ENCODE measurements around the gene FLRT1.

DNA sequence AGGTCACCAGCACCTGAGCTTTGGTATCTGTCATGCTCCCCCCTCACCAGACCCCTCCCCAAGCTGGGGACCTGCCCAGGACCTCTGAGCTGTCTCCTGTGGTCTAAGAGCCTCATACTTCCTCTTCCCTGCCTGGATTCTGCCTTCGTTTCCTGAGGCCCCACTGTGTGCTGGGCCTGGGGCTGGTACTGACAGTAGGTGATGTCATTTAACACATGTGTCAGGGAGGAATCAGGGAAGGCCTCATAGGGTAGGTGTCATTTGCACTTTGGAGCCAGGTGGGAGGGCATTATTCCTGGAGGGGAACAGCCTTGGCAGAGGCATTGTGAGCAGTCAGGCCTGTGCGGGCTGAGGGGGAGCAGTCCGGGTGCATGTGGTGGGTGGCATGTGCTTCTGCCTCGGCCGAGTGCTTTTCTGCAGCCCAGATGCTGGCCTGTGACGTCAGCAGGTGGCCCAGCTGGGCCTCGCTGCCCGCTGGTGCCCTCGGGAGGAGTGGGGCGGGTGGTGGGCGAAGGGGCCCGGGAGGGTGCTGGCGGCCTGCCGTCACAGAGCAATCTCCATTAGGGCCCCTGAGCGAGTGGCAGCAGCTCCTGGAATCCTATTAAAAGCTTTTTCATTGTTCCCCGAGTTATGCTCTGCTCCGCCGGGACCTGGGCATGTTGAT is 9.1 kb downstream of the FLRT1 start:
- TF ChIP-seq, protein P1, sequence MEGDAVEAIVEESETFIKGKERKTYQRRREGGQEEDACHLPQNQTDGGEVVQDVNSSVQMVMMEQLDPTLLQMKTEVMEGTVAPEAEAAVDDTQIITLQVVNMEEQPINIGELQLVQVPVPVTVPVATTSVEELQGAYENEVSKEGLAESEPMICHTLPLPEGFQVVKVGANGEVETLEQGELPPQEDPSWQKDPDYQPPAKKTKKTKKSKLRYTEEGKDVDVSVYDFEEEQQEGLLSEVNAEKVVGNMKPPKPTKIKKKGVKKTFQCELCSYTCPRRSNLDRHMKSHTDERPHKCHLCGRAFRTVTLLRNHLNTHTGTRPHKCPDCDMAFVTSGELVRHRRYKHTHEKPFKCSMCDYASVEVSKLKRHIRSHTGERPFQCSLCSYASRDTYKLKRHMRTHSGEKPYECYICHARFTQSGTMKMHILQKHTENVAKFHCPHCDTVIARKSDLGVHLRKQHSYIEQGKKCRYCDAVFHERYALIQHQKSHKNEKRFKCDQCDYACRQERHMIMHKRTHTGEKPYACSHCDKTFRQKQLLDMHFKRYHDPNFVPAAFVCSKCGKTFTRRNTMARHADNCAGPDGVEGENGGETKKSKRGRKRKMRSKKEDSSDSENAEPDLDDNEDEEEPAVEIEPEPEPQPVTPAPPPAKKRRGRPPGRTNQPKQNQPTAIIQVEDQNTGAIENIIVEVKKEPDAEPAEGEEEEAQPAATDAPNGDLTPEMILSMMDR (IDR thresholded peaks at IDR 0.05), result no peak
- no peak for TF ChIP-seq POLR2A (IDR thresholded peaks at IDR 0.05)

Data from thyroid gland (tissue), 4 donors.